PC-3 (cell line): ENCODE measurements around the gene NRARP.

Experiments
- EZH2 ChIP-seq: fragments of 300-600 bp; sonication (generic); IDR thresholded peaks from one replicate; pipeline ENCODE4 v1.6.1; 2017; ENCODE audit warnings: antibody characterized with exemption, mild to moderate bottlenecking, low read length; ENCODE audit not compliant: unreplicated experiment
- TF ChIP-seq, protein P1 (sequence below): fragments of 300-600 bp; sonication (generic); conservative IDR thresholded peaks from 2 replicates; pipeline ENCODE4 v1.5.1; 2017; ENCODE audit warnings: antibody characterized with exemption, low read depth, mild to moderate bottlenecking, low read length

DNA sequence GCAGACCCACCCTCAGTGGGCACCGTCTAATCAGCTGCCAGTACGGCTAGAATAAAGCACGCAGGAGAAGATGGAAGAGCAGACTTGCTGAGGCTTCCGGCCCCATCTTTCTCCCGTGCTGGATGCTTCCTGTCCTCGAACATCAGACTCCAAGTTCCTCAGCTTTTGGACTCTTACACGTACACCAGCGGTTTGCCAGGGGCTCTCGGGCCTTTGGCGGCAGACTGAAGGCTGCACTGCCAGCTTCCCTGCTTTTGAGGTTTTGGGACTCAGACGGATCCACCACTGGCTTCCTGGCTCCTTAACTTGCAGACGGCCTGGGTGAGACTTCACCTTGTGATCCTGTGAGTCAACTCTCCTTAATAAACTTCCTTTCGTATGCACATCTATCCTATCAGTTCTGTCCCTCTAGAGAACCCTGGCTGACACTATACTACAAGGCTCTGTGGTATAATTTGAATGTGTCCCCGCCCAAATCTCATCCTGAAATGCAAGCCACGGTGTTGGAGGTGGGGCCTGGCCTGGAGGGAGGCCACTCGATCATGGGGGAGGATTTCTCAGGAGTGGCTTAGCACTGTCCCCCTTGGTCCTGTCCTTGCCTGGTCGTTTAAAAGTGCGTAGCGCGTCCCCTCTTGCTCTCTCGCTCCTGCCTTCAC lies 31.1 kb upstream of the NRARP start:
- TF ChIP-seq, protein P1, sequence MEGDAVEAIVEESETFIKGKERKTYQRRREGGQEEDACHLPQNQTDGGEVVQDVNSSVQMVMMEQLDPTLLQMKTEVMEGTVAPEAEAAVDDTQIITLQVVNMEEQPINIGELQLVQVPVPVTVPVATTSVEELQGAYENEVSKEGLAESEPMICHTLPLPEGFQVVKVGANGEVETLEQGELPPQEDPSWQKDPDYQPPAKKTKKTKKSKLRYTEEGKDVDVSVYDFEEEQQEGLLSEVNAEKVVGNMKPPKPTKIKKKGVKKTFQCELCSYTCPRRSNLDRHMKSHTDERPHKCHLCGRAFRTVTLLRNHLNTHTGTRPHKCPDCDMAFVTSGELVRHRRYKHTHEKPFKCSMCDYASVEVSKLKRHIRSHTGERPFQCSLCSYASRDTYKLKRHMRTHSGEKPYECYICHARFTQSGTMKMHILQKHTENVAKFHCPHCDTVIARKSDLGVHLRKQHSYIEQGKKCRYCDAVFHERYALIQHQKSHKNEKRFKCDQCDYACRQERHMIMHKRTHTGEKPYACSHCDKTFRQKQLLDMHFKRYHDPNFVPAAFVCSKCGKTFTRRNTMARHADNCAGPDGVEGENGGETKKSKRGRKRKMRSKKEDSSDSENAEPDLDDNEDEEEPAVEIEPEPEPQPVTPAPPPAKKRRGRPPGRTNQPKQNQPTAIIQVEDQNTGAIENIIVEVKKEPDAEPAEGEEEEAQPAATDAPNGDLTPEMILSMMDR: no peak
- TF ChIP-seq EZH2: no peak
